Suppressor macrophage treated with lipopolysaccharide for 1 hour (primary cell): ENCODE results near the gene CYB5R2.

Experiments
- DNase-seq, 3 donors: peaks; one replicate each; pipeline ENCODE4 v3.0.0-alpha.2; 2020 to 2022

The CYB5R2 gene

GRCh38 chr11:7636350-7636749 is 37.0 kb downstream of the CYB5R2 start:
- no peak for DNase-seq

GRCh38 chr11:7635708-7636107 is 37.6 kb downstream of the CYB5R2 start:
- no peak for DNase-seq

GRCh38 chr11:7635137-7635536 is 38.2 kb downstream of the CYB5R2 start:
- no peak for DNase-seq

DNA sequence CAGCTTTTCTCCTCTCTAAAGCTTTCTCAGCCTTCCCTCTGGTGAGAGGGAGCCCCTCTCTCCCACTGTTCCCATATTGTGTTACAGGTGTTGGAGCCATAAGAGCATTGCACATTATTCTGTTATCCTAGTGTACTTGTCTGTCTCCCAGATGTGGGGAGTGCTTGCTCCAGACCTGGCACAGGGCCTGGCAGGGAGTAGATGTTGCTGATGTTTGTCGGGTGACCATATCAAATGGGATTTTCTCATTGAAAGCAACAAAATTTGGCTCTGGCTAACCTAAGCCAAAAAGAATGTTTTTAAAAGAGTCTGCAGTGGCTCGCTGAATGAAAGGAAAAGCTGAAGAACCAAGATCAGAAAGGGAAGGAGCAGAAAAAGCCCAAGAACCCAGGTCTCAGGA is 41.1 kb downstream of the CYB5R2 start:
- no peak for DNase-seq

DNA sequence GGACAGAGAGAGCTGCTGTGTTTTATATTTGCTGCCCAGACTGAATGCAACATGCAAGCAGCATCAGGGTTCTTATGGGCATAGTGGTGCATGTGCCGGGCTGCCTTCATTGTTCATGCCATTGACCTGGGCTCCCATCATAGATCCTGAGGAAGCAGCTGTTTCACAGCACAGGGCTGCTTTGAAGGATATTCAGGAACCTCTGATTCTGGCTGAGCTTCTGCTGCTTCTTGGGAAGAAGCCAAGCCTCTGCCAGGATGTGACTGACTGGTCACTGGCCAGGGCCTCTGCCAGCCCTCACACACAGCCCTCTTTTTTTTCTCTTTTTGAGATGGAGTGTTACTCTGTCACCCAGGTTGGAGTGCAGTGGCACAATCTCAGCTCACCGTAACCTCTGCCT is 43.3 kb downstream of the CYB5R2 start:
- no peak for DNase-seq

- DNase-seq: no peak
These were observed 44.6 kb downstream of the CYB5R2 start for GRCh38 chr11:7628660-7629059.

DNA sequence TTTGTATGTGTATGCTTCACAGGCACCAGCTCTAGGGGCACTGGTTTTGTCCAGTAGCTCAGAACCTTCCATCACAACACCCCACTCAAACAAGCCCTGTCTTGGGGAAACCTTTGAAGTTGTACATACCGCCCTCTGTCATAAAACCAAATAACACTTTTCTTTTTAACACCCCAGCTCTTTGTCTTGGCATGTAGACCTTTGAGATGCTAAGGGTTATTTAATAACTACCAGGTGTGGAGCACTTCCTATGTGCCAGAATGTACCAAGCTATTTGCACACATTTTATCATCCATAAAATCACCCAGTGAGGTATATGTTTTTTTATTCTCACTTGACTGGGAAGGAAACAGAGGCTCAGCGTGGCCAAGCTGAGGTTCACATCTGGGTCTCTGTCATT is 50.6 kb downstream of the CYB5R2 start:
- DNase-seq: no peak

- no peak for DNase-seq
These were observed 51.7 kb downstream of the CYB5R2 start for GRCh38 chr11:7621554-7621953.

DNA sequence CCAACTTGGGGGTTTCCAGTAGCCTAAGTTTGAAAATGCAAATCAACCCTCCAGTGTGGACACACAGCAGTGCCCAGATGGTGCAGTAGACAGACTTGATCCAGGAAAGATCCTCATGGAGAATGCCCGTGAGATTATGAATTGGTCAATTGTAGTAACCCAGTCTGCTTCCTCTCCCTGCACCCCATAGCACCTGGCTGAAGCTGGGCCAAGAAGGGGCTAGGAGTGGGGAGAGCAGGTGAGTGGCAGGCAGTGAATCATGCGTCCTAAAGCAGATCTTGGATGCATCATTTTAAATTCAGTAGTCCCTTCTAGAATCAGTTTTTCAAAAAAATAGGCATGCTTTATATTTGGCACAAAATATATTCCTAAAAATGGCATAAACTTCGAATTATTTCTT is 52.2 kb downstream of the CYB5R2 start:
- no peak for DNase-seq

DNA sequence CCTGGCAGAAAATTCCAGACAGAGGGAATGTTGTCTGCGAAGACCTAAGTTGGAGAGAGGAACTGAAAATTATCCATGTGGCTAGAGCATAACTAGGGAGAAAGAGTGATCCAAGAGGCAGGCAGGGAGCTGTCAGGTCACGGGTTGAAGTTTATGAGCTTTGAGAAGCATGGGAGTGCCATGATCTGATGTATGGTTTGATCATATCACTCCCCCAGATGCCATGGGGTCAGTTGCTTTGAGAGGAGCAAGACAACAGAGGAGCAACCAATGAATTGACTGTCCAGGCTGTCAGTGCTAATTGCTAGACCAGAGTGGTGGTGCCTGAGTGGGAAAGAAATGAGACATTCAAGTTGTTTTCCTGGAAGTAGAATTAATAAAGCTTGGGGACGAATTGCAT is 54.0 kb downstream of the CYB5R2 start:
- no peak for DNase-seq

DNA sequence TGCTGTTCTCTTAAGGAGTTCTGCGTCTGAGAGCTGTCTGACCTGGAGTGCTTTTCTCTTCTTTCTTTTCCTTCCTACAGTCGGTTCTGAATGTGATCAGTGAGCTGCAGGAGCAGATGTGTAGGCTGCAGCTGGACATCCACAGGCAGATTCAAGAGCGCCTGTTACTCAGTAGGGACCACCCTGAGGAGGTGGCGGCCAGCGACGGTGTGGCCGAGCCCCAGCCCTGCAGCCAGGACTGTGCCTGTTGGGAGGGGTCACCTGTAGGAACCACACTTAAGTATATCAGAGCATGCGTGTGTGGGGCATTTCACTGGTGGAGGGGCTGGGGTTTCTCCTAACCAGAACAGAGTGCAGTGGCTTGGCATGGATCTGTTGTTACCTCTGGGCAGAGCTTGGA is 56.3 kb downstream of the CYB5R2 start:
- DNase-seq: no peak
